OCI-LY3 (cell line): Measurements from ENCODE around the gene MTHFD1L.

Experiments
- H2AFZ ChIP-seq: fragments of 200-600, 300-600 bp; shearing (Covaris generic); 2 replicates; pipeline ENCODE4 v1.6.0; 2014; ENCODE audit warnings: antibody characterized with exemption, low read depth, low read length
- H3K27ac ChIP-seq: fragments of 200-600, 300-600 bp; sonication (generic); 2 replicates; pipeline ENCODE4 v1.5.1; 2014; ENCODE audit warnings: mild to moderate bottlenecking, low read length, moderate library complexity, mixed read lengths
- H3K27me3 ChIP-seq: fragments of 200-600, 300-600 bp; sonication (generic); 2 replicates; pipeline ENCODE4 v1.6.1; 2014; ENCODE audit warnings: low read depth, low read length, mixed read lengths
- H3K36me3 ChIP-seq: fragments of 200-600, 300-600 bp; sonication (generic); replicated peaks from 2 replicates; pipeline ENCODE3; 2014; ENCODE audit warnings: low read depth, low read length, mixed read lengths
- H3K4me1 ChIP-seq: fragments of 300-600, 200-600 bp; sonication (generic); 2 replicates; pipeline ENCODE4 v1.6.1; 2014; ENCODE audit warnings: low read length, mixed read lengths
- H3K4me2 ChIP-seq: fragments of 200-600, 300-600 bp; sonication (generic); 2 replicates; pipeline ENCODE4 v1.6.1; 2014; ENCODE audit warnings: low read length, mixed read lengths
- H3K4me3 ChIP-seq: fragments of 300-600, 200-600 bp; sonication (generic); 2 replicates; pipeline ENCODE4 v1.5.1; 2014; ENCODE audit warnings: antibody characterized with exemption, mild to moderate bottlenecking, low read length, moderate library complexity
- H3K79me2 ChIP-seq: fragments of 300-600, 200-600 bp; shearing (Covaris generic); 2 replicates; pipeline ENCODE4 v1.6.1; 2014; ENCODE audit warnings: mild to moderate bottlenecking, low read length, mixed read lengths
- H3K9ac ChIP-seq: fragments of 300-600, 200-600 bp; shearing (Covaris generic); 2 replicates; pipeline ENCODE4 v1.6.0; 2014; ENCODE audit warnings: mild to moderate bottlenecking, low read length, moderate library complexity
- H3K9me3 ChIP-seq: fragments of 200-600, 300-600 bp; shearing (Covaris generic); 2 replicates; pipeline ENCODE4 v1.6.1; 2014; ENCODE audit warnings: low read length, mixed read lengths; ENCODE audit not compliant: insufficient read depth
- H4K20me1 ChIP-seq: fragments of 200-600, 300-600 bp; sonication (generic); 2 replicates; pipeline ENCODE4 v1.6.1; 2016; ENCODE audit warnings: low read length, mixed read lengths; ENCODE audit not compliant: insufficient read depth
- EZH2phosphoT487 ChIP-seq: fragments of 200-600 bp; shearing (Covaris generic); IDR thresholded peaks from 2 replicates; pipeline ENCODE4 v1.6.1; 2018; ENCODE audit warnings: antibody characterized with exemption, mixed run types, low read depth
- TF ChIP-seq, protein P1 (sequence below): fragments of 200-600, 300-600 bp; sonication (generic); IDR thresholded peaks from 2 replicates; pipeline ENCODE4 v1.5.1; 2014; ENCODE audit warnings: antibody characterized with exemption, low read length, low read depth

Gene MTHFD1L

DNA sequence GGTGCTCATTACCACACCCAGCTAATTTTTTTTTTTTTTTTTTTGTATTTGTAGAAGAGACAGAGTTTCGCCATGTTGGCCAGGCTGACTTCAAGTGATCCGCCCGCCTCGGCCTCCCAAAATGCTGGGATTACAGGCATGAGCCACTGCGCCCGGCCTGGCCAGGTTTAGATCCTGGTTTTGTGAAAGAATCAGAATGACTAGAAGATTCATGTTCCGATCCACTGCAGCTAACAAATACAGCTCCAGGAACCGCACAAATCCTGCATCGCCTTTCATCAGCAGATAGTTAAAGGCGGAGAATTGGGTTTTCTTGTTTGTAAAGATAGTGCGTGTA is 223.1 kb downstream of the MTHFD1L start:
- H3K4me2 ChIP-seq, result no peak overlapping the region
- no peaks in the 10 kb centered on the region for H3K9me3 ChIP-seq
- H4K20me1 ChIP-seq, result no peaks in the 10 kb centered on the region
- H3K27me3 ChIP-seq, result no peaks in the 10 kb centered on the region
- H3K79me2 ChIP-seq, result no peaks in the 10 kb centered on the region
- H3K9ac ChIP-seq, result no peak overlapping the region
- H3K4me3 ChIP-seq, result no peak overlapping the region
- no peaks in the 10 kb centered on the region for H3K4me1 ChIP-seq
- peaks cover 3% of the 10 kb centered on the region for H3K36me3 ChIP-seq
- H2AFZ ChIP-seq, result no peak overlapping the region
- TF ChIP-seq, protein P1, sequence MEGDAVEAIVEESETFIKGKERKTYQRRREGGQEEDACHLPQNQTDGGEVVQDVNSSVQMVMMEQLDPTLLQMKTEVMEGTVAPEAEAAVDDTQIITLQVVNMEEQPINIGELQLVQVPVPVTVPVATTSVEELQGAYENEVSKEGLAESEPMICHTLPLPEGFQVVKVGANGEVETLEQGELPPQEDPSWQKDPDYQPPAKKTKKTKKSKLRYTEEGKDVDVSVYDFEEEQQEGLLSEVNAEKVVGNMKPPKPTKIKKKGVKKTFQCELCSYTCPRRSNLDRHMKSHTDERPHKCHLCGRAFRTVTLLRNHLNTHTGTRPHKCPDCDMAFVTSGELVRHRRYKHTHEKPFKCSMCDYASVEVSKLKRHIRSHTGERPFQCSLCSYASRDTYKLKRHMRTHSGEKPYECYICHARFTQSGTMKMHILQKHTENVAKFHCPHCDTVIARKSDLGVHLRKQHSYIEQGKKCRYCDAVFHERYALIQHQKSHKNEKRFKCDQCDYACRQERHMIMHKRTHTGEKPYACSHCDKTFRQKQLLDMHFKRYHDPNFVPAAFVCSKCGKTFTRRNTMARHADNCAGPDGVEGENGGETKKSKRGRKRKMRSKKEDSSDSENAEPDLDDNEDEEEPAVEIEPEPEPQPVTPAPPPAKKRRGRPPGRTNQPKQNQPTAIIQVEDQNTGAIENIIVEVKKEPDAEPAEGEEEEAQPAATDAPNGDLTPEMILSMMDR, result no peak
- TF ChIP-seq EZH2phosphoT487, result no peak
- no peak overlapping the region for H3K27ac ChIP-seq

DNA sequence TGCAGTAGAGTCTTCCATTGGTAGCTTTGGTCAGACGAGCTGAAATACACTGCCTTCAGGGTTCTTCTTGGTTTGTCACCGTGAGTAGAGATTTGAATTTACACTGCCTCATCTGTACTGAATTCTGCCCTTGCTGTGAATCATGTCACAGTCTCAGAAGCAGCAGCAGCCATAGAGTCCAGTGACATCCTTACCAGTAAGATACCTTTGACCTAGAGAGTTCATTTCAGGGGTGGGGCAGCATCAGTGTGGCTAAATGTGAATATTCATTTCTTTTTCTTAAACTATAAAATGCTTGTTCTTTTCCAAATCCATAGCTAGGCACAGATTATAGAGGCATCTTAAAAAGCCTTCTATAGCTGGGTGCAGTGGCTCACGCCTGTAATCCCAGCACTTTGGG is 223.5 kb downstream of the MTHFD1L start:
- H3K9me3 ChIP-seq, result no peaks in the 10 kb centered on the region
- no peak overlapping the region for H3K9ac ChIP-seq
- no peaks in the 10 kb centered on the region for H4K20me1 ChIP-seq
- no peaks in the 10 kb centered on the region for H3K79me2 ChIP-seq
- TF ChIP-seq EZH2phosphoT487, result no peak
- TF ChIP-seq, protein P1, result no peak
- no peak overlapping the region for H3K4me2 ChIP-seq
- H3K4me1 ChIP-seq, result no peaks in the 10 kb centered on the region
- H3K27me3 ChIP-seq, result no peaks in the 10 kb centered on the region
- H3K4me3 ChIP-seq, result no peak overlapping the region
- peaks cover 3% of the 10 kb centered on the region for H3K36me3 ChIP-seq
- no peak overlapping the region for H3K27ac ChIP-seq
- H2AFZ ChIP-seq, result no peak overlapping the region

DNA sequence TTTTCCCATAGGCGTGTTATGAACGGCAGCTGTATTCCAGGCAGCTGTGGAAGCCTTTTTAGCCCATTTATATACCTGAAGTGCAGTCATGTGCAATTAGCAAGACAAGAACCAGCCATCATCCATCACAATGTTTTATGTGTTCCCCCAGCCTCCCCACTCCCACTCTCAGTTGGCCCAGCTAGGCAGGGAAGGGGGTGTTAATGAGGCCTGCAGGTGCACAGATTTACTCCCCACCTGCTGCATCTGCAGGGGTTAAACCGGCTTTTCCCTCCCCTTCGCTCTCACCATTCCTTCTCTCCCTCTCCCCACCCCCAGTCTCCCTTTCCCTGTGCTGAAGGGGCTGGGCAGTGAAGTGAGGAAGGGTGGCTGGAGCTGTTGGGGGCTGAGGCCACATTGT is 224.5 kb downstream of the MTHFD1L start:
- Histone ChIP-seq H3K79me2 (no peaks in the 10 kb centered on the region), H3K27ac (no peak overlapping the region), H4K20me1 (no peaks in the 10 kb centered on the region), H3K4me1 (no peaks in the 10 kb centered on the region), H3K27me3 (no peaks in the 10 kb centered on the region), H3K9me3 (no peaks in the 10 kb centered on the region), H3K4me2 (no peak overlapping the region), H3K4me3 (no peak overlapping the region), H3K36me3 (peaks cover 6% of the 10 kb centered on the region), H3K9ac (no peak overlapping the region), H2AFZ (no peak overlapping the region)
- no peak for TF ChIP-seq EZH2phosphoT487

DNA sequence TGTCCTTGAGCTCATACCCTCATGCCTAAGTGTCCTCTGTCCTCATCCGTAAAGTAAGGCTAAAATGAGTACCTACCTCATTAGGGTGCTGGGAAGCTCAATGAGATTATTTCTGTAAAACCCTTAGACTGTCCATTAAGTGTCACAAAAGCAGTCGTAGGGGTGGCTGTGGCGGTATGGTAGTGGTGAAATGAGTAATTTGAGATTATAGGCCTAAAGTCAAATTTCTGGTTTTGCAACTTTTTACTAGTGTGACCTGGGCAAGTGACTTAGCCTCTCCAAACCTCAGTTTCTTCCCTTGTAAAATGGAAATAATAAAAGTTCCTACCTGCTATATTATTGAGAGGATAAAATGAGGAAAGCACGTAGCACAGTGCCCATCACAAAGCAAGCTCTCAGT is 226.1 kb downstream of the MTHFD1L start:
- TF ChIP-seq, protein P1, result no peak
- no peak for TF ChIP-seq EZH2phosphoT487
- Histone ChIP-seq H2AFZ (no peak overlapping the region), H3K4me2 (no peak overlapping the region), H3K4me3 (no peak overlapping the region), H4K20me1 (no peaks in the 10 kb centered on the region), H3K27me3 (no peaks in the 10 kb centered on the region), H3K9ac (no peak overlapping the region), H3K36me3 (peaks cover 11% of the 10 kb centered on the region), H3K27ac (no peak overlapping the region), H3K9me3 (no peaks in the 10 kb centered on the region), H3K4me1 (no peaks in the 10 kb centered on the region), H3K79me2 (no peaks in the 10 kb centered on the region)

DNA sequence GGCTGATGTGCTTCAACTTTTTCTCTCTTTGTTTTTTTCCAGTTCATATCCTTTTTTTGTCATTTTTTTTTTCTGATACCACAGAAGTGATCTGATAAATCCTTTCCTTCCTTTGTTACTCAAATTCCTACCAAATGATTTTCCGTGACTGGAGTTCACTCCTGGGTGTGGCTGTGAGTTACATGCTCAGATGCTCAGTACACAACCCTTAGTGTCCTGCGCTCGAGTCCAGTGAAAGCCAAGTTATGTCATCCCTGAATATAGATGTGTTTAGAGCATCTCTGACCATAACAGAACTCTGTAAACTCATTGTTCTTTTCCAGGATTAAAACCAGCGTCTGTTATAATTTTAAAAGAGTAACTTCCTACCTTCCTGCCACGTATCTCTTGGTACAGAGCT is 227.1 kb downstream of the MTHFD1L start:
- Histone ChIP-seq H3K27me3 (no peaks in the 10 kb centered on the region), H3K4me1 (no peaks in the 10 kb centered on the region), H3K4me2 (no peak overlapping the region), H2AFZ (no peak overlapping the region), H3K4me3 (no peak overlapping the region), H3K27ac (no peak overlapping the region), H3K9me3 (no peaks in the 10 kb centered on the region), H3K36me3 (peaks cover 18% of the 10 kb centered on the region), H3K79me2 (no peaks in the 10 kb centered on the region), H3K9ac (no peak overlapping the region), H4K20me1 (no peaks in the 10 kb centered on the region)
- TF ChIP-seq, protein P1, result no peak
- TF ChIP-seq EZH2phosphoT487, result no peak
